Measurements from ENCODE around the gene ANXA11.

DNA sequence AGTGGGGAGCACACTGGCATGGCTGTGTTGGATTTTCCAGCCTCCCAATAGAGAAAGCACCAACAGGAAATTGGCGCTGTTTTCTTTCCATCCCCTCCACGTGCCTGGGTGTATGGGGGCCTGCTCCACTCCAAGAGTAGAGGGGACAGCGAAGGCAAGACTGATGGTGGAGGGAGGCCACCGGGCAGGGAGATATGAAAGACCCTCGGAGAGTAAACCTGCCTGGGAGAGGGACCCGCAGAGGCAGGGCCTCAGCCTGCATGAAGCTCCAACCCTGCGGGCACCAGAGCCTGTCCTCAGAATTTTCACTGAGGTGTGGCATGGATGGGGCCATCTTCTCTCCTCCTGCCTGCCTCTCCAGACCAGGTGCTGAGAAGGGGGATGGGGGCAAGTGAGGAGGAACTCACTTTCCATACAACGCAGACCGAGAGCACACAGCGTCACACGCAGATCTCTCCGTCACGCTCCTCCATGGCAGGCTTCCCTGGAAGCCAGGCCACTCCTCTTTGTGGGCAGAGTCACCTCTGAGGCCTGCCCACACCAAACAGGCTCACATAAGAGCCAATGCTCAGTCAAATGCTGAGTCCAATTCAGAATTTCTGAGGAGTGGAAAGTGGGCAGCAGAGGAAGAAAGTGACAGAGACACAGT, 18.8 kb downstream of the ANXA11 start:
- TF ChIP-seq, protein P1, sequence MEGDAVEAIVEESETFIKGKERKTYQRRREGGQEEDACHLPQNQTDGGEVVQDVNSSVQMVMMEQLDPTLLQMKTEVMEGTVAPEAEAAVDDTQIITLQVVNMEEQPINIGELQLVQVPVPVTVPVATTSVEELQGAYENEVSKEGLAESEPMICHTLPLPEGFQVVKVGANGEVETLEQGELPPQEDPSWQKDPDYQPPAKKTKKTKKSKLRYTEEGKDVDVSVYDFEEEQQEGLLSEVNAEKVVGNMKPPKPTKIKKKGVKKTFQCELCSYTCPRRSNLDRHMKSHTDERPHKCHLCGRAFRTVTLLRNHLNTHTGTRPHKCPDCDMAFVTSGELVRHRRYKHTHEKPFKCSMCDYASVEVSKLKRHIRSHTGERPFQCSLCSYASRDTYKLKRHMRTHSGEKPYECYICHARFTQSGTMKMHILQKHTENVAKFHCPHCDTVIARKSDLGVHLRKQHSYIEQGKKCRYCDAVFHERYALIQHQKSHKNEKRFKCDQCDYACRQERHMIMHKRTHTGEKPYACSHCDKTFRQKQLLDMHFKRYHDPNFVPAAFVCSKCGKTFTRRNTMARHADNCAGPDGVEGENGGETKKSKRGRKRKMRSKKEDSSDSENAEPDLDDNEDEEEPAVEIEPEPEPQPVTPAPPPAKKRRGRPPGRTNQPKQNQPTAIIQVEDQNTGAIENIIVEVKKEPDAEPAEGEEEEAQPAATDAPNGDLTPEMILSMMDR (conservative IDR thresholded peaks at IDR 0.05; ENCODE audit: low read depth in 2 of 2): no peak
- no peak for TF ChIP-seq EZH2phosphoT487 (IDR thresholded peaks at IDR 0.05; ENCODE audit: unreplicated experiment)

Data from GM23338 (cell line).